NCI-H82 treated with DMSO at 0.1 percent for 48 hours (cell line): ENCODE results near the gene FAM98B.

Experiments used
- DNase-seq: peaks from one replicate; lab custom pipeline; 2025; ENCODE audit not compliant: unreplicated experiment; lab: John Stamatoyannopoulos, UW

The FAM98B gene

DNA sequence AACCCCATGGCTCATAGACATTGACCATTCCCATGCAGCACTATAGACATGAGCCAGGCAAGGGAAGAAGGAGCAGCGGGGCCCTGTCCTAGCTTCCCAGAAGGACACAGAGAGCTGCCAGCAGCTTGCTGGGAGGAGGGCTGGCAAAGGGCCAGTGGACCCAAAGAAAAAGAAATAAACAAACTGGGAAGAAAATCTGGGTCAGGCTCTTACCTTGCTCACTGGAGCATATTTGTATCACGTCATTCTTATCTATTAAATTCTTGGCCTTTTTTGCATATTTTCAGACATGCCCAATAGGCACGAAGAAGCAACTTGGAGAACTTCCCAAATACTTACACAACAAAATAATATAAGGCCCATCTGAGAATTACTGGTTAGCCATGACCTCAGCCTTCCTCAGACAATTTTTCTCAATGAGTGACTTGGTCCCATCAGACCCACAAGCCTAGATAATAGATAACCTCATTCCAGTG lies 82.3 kb downstream of the FAM98B start:
- no peak for DNase-seq
